OCI-LY7 (cell line): ENCODE data around the gene GDPD4. TPM values are rescaled to one million over a fixed set of nuclear protein-coding genes. Genes with fewer than 3 reads are reported as not detected.

Experiments
- BruUV-seq: library from RNA; stranded (reverse); fragments of 400-500 nt; replicated peaks from 2 replicates; lab custom pipeline; 2021; lab: Mats Ljungman, UMichigan
- CTCF ChIA-PET: fragments of 300-600 bp; sonication (Branson Sonifier 250); formaldehyde crosslinking; loops from one replicate; lab custom pipeline; 2022; ENCODE audit warnings: antibody characterized with exemption; ENCODE audit not compliant: unreplicated experiment; lab: Charles Lee
- POLR2A ChIA-PET: fragments of 300-600 bp; sonication (Branson Sonifier 250); formaldehyde crosslinking; loops from one replicate; lab custom pipeline; 2022; ENCODE audit warnings: antibody characterized with exemption; lab: Charles Lee
- DNase-seq: peaks from one replicate; pipeline ENCODE4 v3.0.0-alpha.2; 2015; ENCODE audit warnings: low spot score
- H2AFZ ChIP-seq: fragments of 200-600 bp; sonication (generic), shearing (Covaris generic); 2 replicates; pipeline ENCODE4 v1.6.1; 2014; ENCODE audit warnings: mild to moderate bottlenecking, antibody characterized with exemption, low read length, moderate library complexity
- H3K27ac ChIP-seq: fragments of 200-600 bp; sonication (generic); 2 replicates; pipeline ENCODE4 v1.5.1; 2014; ENCODE audit warnings: mixed run types, low read depth, mild to moderate bottlenecking, moderate library complexity, low read length, inconsistent platforms; ENCODE audit not compliant: poor library complexity, severe bottlenecking
- H3K36me3 ChIP-seq: fragments of 200-600 bp; sonication (generic); 2 replicates; pipeline ENCODE4 v1.6.1; 2014; ENCODE audit warnings: mild to moderate bottlenecking, antibody characterized with exemption, low read length, moderate library complexity, mixed read lengths; ENCODE audit not compliant: insufficient read depth
- H3K4me1 ChIP-seq: fragments of 200-600 bp; sonication (generic); 2 replicates; pipeline ENCODE4 v1.5.1; 2014; ENCODE audit warnings: mild to moderate bottlenecking, low read length; ENCODE audit not compliant: insufficient read depth, poor library complexity, severe bottlenecking
- H3K4me2 ChIP-seq: fragments of 200-600 bp; sonication (generic); 2 replicates; pipeline ENCODE4 v1.6.1; 2014; ENCODE audit warnings: mild to moderate bottlenecking, low read length
- H3K4me3 ChIP-seq: fragments of 200-600 bp; sonication (generic); 2 replicates; pipeline ENCODE4 v1.5.1; 2014; ENCODE audit warnings: mild to moderate bottlenecking, low read depth, low read length; ENCODE audit not compliant: poor library complexity, severe bottlenecking
- H3K79me2 ChIP-seq: fragments of 200-600 bp; sonication (generic); 2 replicates; pipeline ENCODE4 v1.6.1; 2016; ENCODE audit warnings: low read depth, mild to moderate bottlenecking, low read length, moderate library complexity, mixed read lengths; ENCODE audit not compliant: insufficient read depth
- H3K9me2 ChIP-seq: fragments of 200-600 bp; sonication (generic); 2 replicates; pipeline ENCODE4 v1.6.1; 2016; ENCODE audit warnings: mild to moderate bottlenecking, low read length, mixed read lengths; ENCODE audit not compliant: insufficient read depth
- H3K9me3 ChIP-seq: fragments of 200-600 bp; sonication (generic); 2 replicates; pipeline ENCODE4 v1.6.1; 2014; ENCODE audit warnings: mild to moderate bottlenecking, mixed run types, low read length, mixed read lengths
- H4K20me1 ChIP-seq: fragments of 200-600 bp; sonication (generic); 2 replicates; pipeline ENCODE4 v1.6.1; 2014; ENCODE audit warnings: mild to moderate bottlenecking, antibody characterized with exemption, low read length, moderate library complexity, mixed read lengths; ENCODE audit not compliant: insufficient read depth
- EZH2phosphoT487 ChIP-seq: fragments of 200-600 bp; sonication (generic); IDR thresholded peaks from 2 replicates; pipeline ENCODE4 v1.6.1; 2018; ENCODE audit warnings: low read depth, borderline replicate concordance, mild to moderate bottlenecking, mixed run types, antibody characterized with exemption, low read length, moderate library complexity, mixed read lengths
- intact Hi-C: fragments of 100-400 bp; cut with micrococcal nuclease; formaldehyde crosslinking; loops from one replicate; pipeline ENCODE4 v1.10.0; 2022; ENCODE audit not compliant: unreplicated experiment
- total RNA-seq, 2 experiments: library from RNA; depleted of rRNA in 1 of 2; stranded (reverse); fragments of >200 nt in 1 of 2; shearing (Covaris generic) in 1 of 2; gene quantifications; 2 replicates each; pipeline ENCODE4 v1.2.3, GENCODE V29; 2014 to 2022
- TF ChIP-seq, protein P1 (sequence below): fragments of 200-600 bp; sonication (generic); conservative IDR thresholded peaks from 2 replicates; pipeline ENCODE4 v1.5.1; 2014; ENCODE audit warnings: mild to moderate bottlenecking, antibody characterized with exemption, low read length, moderate library complexity, mixed read lengths

GDPD4 gene
- total RNA-seq, 2 experiments from 2014 or later: not detected

DNA sequence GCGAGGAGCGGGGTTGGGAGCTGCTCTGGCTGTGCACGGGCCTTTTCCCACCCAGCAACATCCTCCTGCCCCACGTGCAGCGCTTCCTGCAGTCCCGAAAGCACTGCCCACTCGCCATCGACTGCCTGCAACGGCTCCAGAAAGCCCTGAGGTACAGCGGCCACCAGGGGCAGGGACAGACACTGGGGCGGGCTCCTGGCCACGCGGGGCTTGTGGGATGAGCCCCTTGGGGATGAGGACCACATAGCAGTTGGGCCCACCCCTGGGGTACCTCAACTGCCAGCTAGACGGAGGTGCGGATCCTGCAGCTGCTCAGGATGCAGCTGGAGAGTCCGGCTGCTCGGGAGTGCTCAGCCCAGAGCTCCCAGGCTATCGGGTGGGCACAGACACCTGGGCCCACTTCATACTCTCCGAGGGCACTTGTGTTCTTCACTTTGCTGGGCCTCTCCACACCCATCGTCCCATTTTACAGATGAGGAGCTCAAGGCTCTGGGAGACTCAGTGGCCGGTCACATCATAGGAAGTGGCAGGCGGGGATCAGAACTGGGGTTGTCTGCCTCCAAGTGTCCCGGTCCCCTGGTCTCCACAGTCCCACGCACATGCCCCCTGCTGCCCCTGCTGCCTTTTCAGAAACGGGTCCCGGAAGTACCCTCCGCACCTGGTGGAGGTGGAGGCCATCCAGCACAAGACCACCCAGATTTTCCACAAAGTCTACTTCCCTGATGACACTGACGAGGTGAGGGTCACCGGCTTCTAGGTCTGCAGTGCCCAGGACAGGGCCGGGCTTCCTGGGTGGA lies 95.8 kb downstream of the GDPD4 start:
- Histone ChIP-seq H3K9me3 (no peaks in the 10 kb centered on the region), H3K4me2 (no peak overlapping the region), H3K9me2 (no peaks in the 10 kb centered on the region), H3K4me3 (no peak overlapping the region), H3K79me2 (no peaks in the 10 kb centered on the region), H3K4me1 (no peaks in the 10 kb centered on the region), H4K20me1 (no peaks in the 10 kb centered on the region), H2AFZ (no peak overlapping the region), H3K36me3 (no peaks in the 10 kb centered on the region), H3K27ac (no peak overlapping the region)
- POLR2A ChIA-PET: no interaction called here
- TF ChIP-seq, protein P1, sequence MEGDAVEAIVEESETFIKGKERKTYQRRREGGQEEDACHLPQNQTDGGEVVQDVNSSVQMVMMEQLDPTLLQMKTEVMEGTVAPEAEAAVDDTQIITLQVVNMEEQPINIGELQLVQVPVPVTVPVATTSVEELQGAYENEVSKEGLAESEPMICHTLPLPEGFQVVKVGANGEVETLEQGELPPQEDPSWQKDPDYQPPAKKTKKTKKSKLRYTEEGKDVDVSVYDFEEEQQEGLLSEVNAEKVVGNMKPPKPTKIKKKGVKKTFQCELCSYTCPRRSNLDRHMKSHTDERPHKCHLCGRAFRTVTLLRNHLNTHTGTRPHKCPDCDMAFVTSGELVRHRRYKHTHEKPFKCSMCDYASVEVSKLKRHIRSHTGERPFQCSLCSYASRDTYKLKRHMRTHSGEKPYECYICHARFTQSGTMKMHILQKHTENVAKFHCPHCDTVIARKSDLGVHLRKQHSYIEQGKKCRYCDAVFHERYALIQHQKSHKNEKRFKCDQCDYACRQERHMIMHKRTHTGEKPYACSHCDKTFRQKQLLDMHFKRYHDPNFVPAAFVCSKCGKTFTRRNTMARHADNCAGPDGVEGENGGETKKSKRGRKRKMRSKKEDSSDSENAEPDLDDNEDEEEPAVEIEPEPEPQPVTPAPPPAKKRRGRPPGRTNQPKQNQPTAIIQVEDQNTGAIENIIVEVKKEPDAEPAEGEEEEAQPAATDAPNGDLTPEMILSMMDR: no peak
- TF ChIP-seq EZH2phosphoT487: no peak
- BruUV-seq: no TSS peak
- CTCF ChIA-PET: no interaction called here
- no peak for DNase-seq
- intact Hi-C loops: no loop called here

DNA sequence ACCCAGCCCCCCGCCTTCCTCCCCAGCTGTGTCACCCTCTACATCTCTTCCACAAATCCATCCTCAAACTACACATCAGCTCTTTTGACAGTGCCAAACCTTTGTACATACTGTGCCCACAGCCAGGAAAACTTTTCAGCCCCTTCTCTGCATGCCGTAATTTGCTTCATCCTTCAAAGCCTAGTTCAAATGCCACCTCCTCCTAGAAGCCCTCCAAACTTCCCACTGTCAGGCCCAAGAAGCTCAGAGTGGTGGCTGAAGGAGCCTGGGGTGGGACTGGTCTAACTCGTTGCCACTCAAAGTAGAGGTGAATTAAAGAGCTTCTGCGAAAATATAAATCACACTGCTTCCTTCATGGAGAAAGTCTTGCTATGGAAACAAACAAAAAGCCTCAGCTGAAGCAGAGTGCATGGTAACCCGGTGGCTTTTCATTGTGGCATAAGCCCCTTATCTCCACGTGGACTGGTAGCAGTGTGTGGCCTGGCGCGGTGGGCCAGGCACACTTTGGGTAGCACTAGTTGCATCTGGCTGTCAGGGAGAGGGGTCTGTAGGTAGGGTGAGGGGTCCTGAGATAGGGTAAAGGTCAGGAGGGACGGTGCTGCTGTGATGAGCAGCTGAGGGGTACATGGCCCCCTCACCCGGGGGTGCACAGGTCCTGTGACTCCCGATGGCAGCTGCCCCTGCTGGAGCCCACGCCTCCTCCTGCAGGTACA lies 96.6 kb downstream of the GDPD4 start:
- Histone ChIP-seq H3K27ac (no peak overlapping the region), H3K4me3 (no peak overlapping the region), H3K4me1 (no peaks in the 10 kb centered on the region), H2AFZ (no peak overlapping the region), H3K79me2 (no peaks in the 10 kb centered on the region), H3K9me2 (no peaks in the 10 kb centered on the region), H4K20me1 (no peaks in the 10 kb centered on the region), H3K9me3 (no peaks in the 10 kb centered on the region), H3K36me3 (no peaks in the 10 kb centered on the region), H3K4me2 (no peak overlapping the region)
- ChIA-PET POLR2A (no interaction called here), CTCF (interaction anchor here (0.9 kb wide), 1 partner anchor 10 kb away, joined by 4 read pairs; no protein-coding TSS in a partner anchor)
- intact Hi-C loops: no loop called here
- no peak for TF ChIP-seq EZH2phosphoT487
- TF ChIP-seq, protein P1: no peak
- no peak for DNase-seq
- no TSS peak for BruUV-seq
